Esophagus squamous epithelium (tissue), 5 donors: ENCODE data around the gene UTS2R. TPM values are rescaled to one million over a fixed set of nuclear protein-coding genes. Genes with fewer than 3 reads are reported as not detected.

Experiments
- DNase-seq: peaks from one replicate; lab custom pipeline; 2025; lab: John Stamatoyannopoulos, UW
- H3K27ac ChIP-seq, 4 donors: fragments of 200-600 bp; sonication (generic); one replicate each; pipeline ENCODE4 v1.5.1; 2016 to 2019; ENCODE audit warnings: mild to moderate bottlenecking in 1 of 4
- H3K27me3 ChIP-seq, 4 donors: fragments of 200-600 bp; sonication (generic); 1 replicate in 3 of 4; 2 replicates in 1 of 4; pipeline versions ENCODE4 v1.5.1 to v1.6.0; 2017 to 2021; ENCODE audit warnings: antibody characterized with exemption in 1 of 4
- H3K36me3 ChIP-seq, 3 donors: fragments of 200-600 bp; sonication (generic); one replicate each; pipeline ENCODE4 v1.5.1; 2016 to 2019
- H3K4me1 ChIP-seq, 3 donors: fragments of 200-600 bp; sonication (generic); one replicate each; pipeline ENCODE4 v1.5.1; 2017 to 2019
- H3K4me3 ChIP-seq, 4 donors: fragments of 200-600 bp; sonication (generic); 1 replicate in 3 of 4; 2 replicates in 1 of 4; pipeline ENCODE4 v1.5.1; 2016 to 2019; ENCODE audit warnings: mild to moderate bottlenecking in 2 of 4, moderate library complexity in 1 of 4
- H3K9me3 ChIP-seq, 3 donors: fragments of 200-600 bp; sonication (generic); one replicate each; pipeline ENCODE4 v1.5.1; 2016 to 2019
- POLR2A ChIP-seq, 4 donors: fragments of 450-650 bp; IDR thresholded peaks; one replicate each; pipeline ENCODE4 v1.6.1; 2017; ENCODE audit warnings: antibody characterized with exemption in 4 of 4, mild to moderate bottlenecking in 4 of 4, moderate library complexity in 3 of 4
- WGBS, 2 donors: methylation state at CpG; one replicate each; pipeline ENCODE4 v1.1.5; 2018; 5-methylcytosine and 5-hydroxymethylcytosine counted together
- intact Hi-C: fragments of 100-400 bp; cut with DNase I; formaldehyde crosslinking; loops from one replicate; pipeline ENCODE4 v1.15.0; 2022
- total RNA-seq, 4 donors: library from RNA; depleted of rRNA; stranded (reverse); fragments of >200 nt; gene quantifications; one replicate each; pipeline ENCODE4 v1.1.0, GENCODE V29; 2016
- TF ChIP-seq, protein P1 (sequence below), 6 experiments: fragments of 450-650 bp in 4 of 6; fragments of 200-600 bp in 2 of 6; sonication (generic) in 2 of 6; IDR thresholded peaks; one replicate each; pipeline ENCODE4 v1.5.1; 2016 to 2019; ENCODE audit warnings: antibody characterized with exemption in 6 of 6, mild to moderate bottlenecking in 4 of 6, moderate library complexity in 4 of 6
- donor health status: DM: yes; HTN: yes; CAD: no.

The UTS2R gene
- total RNA-seq, 4 donors from 2014 or later: not detected

DNA sequence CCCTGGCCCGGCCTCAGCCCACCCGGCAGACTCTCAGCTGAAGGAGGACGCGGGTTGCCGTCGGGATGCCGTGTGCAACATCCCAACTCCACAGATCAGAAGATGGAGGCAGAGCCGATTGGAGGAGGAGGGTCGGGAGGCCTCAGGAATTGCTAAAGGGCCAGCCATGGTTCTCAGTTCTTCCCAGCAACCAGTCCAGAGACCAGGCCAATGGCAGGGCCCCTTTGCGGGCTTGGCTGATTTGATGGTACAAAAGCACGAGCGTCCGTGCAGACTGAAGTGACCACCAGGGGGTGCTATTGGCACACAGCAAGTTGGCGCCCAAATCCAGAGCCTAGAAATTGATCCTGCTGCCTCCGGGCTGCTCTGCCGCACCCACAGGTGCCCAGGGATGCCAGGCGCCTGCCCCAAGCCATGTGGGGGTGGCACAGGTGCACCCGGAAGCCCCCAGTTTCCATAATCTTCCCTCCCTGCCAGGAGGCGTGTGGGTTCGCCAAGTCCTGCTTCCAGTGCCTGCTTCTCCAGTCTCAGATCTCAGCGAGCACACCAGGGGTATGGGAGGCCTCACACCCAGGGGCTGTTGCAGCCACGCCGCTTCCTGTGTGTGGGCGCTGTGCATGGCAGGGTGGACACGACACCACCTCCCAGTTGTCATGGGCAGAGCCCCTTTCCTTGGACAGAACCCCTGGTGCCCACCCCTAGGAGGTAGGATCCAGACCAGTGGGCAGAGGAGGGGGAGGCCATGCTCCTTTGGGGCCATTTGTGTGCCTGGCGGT lies 19.7 kb upstream of the UTS2R start:
- no peaks in the 10 kb centered on the region for H3K9me3 ChIP-seq
- H3K36me3 ChIP-seq: no peaks in the 10 kb centered on the region
- H3K27ac ChIP-seq: no peak overlapping the region
- DNase-seq: no peak
- peaks cover 0 to 77% (median 0%) of the 10 kb centered on the region in 4 donors for H3K27me3 ChIP-seq
- WGBS, 2 donors: 20 to 54% methylated on average over 6 to 9 of the region's 26 CpGs
- H3K4me3 ChIP-seq: no peak overlapping the region
- peaks cover 0 to 25% (median 3%) of the 10 kb centered on the region in 3 donors for H3K4me1 ChIP-seq
- no peak for TF ChIP-seq POLR2A (IDR thresholded peaks at IDR 0.05)
- TF ChIP-seq, protein P1, sequence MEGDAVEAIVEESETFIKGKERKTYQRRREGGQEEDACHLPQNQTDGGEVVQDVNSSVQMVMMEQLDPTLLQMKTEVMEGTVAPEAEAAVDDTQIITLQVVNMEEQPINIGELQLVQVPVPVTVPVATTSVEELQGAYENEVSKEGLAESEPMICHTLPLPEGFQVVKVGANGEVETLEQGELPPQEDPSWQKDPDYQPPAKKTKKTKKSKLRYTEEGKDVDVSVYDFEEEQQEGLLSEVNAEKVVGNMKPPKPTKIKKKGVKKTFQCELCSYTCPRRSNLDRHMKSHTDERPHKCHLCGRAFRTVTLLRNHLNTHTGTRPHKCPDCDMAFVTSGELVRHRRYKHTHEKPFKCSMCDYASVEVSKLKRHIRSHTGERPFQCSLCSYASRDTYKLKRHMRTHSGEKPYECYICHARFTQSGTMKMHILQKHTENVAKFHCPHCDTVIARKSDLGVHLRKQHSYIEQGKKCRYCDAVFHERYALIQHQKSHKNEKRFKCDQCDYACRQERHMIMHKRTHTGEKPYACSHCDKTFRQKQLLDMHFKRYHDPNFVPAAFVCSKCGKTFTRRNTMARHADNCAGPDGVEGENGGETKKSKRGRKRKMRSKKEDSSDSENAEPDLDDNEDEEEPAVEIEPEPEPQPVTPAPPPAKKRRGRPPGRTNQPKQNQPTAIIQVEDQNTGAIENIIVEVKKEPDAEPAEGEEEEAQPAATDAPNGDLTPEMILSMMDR (IDR thresholded peaks at IDR 0.05): peak; percentile 91 to 99 (median 96)
- intact Hi-C loops: loop anchor here (2.0 to 10.0 kb wide), 2 partner anchors 63 to 203 kb away; no protein-coding TSS in a partner anchor

GRCh38 chr17:82353484-82353883 lies 18.1 kb upstream of the UTS2R start:
- no peak for DNase-seq
- TF ChIP-seq POLR2A (IDR thresholded peaks at IDR 0.05): no peak
- TF ChIP-seq, protein P1 (IDR thresholded peaks at IDR 0.05): no peak

DNA sequence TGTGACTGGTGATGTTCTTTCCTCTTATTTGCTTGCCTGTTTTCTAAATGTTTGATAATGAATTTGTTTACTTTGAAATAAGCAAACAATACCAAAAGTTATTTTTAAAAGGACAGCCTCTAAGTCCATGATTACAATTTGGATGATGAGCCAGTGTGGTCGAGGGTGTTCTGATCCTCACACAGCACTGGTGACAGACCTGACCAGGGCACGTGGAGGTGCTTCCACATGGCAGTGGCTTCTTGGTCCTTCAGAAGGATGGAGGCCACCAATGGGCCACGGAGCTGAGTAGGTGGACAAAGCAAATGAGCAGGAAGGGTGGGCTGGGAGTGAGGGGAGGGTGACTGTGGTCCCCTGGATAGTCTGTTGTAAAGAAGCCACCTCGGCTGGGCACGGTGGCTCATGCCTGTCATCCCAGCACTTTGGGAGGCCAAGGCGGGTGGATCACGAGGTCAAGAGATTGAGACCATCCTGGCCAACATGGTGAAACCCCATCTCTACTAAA lies 16.7 kb upstream of the UTS2R start:
- TF ChIP-seq POLR2A (IDR thresholded peaks at IDR 0.05): no peak
- TF ChIP-seq, protein P1 (IDR thresholded peaks at IDR 0.05): no peak
- Histone ChIP-seq H3K4me1 (peaks cover 0 to 32% (median 3%) of the 10 kb centered on the region in 3 donors), H3K27me3 (peaks cover 0 to 84% (median 1%) of the 10 kb centered on the region in 4 donors), H3K27ac (no peak overlapping the region), H3K4me3 (no peak overlapping the region), H3K36me3 (no peaks in the 10 kb centered on the region), H3K9me3 (no peaks in the 10 kb centered on the region)
- no peak for DNase-seq
- intact Hi-C loops: loop anchor here (10.0 kb wide), 1 partner anchor 200 kb away; no protein-coding TSS in a partner anchor
- 71 to 84% methylated on average over 7 of the region's 7 CpGs for WGBS, 2 donors

More at GRCh38 chr17:82353484-82353883, 18.1 kb upstream of the UTS2R start:
- H3K9me3 ChIP-seq: no peaks in the 10 kb centered on the region
- intact Hi-C loops: loop anchor here (10.0 kb wide), 1 partner anchor 201 kb away; no protein-coding TSS in a partner anchor
- peaks cover 0 to 83% (median 0%) of the 10 kb centered on the region in 4 donors for H3K27me3 ChIP-seq
- 70% methylated on average over 7 of the region's 8 CpGs; no CpG with 5 or more reads in 1 of the 2 donors for WGBS, 2 donors
- no peak overlapping the region for H3K27ac ChIP-seq
- peaks cover 0 to 26% (median 3%) of the 10 kb centered on the region in 3 donors for H3K4me1 ChIP-seq
- no peaks in the 10 kb centered on the region for H3K36me3 ChIP-seq
- no peak overlapping the region for H3K4me3 ChIP-seq

DNA sequence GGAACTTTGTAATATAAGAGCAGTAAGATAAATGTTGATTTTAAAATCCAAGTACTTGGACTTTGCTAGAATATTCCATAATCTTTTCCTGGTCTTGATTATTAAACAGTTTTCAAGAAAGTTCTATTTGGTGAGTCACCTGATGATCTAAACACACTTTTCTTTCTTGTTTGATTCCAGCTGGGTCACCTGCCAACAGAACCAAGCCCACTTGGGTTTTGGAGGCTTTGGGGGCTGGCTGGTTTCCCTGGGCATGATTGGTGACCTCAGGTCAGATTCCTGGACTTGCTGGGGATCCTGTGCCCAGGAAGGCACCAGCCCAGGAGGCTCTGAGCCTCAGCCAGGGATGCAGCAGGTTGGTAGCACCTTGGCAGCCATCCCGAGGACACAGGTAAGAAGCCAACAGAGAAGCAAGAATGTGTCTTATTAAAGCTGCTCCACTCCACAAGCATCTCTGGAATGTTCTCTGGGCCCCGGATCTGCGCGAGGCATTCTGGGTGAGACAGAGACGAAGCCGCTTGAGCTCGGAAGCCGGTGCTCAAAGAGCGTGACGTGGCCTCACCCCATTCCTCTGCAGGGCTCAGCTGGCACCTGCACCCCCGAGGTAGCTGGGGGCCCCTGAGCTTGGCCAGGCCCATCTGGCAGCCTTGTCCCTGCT lies 15.7 kb upstream of the UTS2R start:
- no peak for TF ChIP-seq POLR2A (IDR thresholded peaks at IDR 0.05)
- TF ChIP-seq, protein P1 (IDR thresholded peaks at IDR 0.05): no peak
- 20 to 25% methylated on average over 1 to 9 of the region's 11 CpGs for WGBS, 2 donors
- DNase-seq: no peak
- Histone ChIP-seq H3K27me3 (peaks cover 0 to 81% (median 1%) of the 10 kb centered on the region in 4 donors), H3K27ac (peak overlapping the region in 1 of 4 donors; percentile 21), H3K36me3 (no peaks in the 10 kb centered on the region), H3K4me1 (peaks cover 0 to 32% (median 3%) of the 10 kb centered on the region in 3 donors), H3K4me3 (no peak overlapping the region), H3K9me3 (no peaks in the 10 kb centered on the region)
- intact Hi-C loops: loop anchor here (10.0 kb wide), 1 partner anchor 199 kb away; no protein-coding TSS in a partner anchor
